Medulla oblongata (tissue), 1 donor: ENCODE measurements around the gene RALGAPA2.
"Not testable (repeated sequence)": the region's sequence is repeated elsewhere in the genome, so short reads cannot be mapped to it uniquely, and the experiment has no call there.

ENCODE experiments used
- DNase-seq: peaks from one replicate; pipeline ENCODE4 v3.0.0-alpha.2; 2015; ENCODE audit errors: extremely low spot score

The RALGAPA2 gene

DNA sequence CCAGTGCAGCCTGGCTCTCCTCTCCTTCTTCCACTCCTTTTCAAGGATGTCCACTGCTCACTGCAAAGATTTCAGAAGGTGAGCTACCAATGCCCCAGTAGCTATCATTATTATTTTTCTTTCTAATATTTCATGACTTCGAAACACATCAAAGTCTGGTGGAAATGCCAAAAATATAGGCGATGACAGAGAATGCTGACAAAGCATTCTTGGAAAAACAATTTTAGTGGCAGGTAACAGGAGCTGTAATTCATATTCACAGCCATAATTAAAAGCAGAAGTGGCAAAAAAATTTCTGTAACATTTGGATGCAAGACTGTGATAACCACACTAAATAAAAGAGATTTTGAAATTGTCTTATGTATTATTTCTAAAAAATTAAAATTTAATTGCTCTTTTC, 133.6 kb downstream of the RALGAPA2 start:
- no peak for DNase-seq

DNA sequence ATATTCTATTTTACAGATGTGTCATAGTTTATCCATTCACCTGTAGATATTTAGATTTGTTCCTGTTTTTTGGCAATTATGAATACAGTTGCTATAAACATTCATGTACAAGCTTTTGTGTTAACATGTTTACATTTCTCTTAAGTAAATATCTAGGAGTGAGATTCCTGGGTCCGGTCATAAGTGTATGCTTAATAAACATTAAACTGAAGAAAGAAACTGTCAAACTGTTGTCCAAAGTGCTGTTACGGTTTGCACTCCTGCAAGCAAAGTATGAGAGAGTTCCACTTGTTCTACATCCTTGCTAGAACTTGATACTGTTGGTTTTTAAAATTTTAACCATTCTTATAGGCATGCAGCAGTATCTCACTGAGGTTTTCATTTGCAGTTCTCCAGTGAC, 138.6 kb downstream of the RALGAPA2 start:
- DNase-seq, result no peak

GRCh38 chr20:20571068-20571780, 141.2 kb downstream of the RALGAPA2 start:
- DNase-seq, result no peak

GRCh38 chr20:20568604-20569205, 143.7 kb downstream of the RALGAPA2 start:
- peak; percentile 74 for DNase-seq

GRCh38 chr20:20567712-20568111, 144.7 kb downstream of the RALGAPA2 start:
- DNase-seq, result no peak

DNA sequence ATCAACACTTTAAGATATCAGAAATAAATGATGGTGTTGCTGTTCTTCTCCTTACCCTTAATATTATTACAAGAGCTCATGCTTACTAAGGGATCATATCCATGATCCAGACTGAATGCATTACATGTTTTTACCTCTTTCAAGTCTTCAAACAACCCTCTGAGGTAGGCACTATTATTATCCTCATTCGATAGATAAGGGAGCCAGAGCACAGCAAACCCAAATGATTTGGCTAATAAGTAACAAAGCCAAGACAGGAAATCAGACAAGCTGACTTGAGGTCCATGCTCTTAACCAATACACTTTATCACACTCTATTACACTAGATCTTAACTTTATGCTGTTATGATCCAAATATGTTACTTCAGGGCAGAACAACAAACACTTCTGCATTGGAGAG, 145.9 kb downstream of the RALGAPA2 start:
- no peak for DNase-seq

DNA sequence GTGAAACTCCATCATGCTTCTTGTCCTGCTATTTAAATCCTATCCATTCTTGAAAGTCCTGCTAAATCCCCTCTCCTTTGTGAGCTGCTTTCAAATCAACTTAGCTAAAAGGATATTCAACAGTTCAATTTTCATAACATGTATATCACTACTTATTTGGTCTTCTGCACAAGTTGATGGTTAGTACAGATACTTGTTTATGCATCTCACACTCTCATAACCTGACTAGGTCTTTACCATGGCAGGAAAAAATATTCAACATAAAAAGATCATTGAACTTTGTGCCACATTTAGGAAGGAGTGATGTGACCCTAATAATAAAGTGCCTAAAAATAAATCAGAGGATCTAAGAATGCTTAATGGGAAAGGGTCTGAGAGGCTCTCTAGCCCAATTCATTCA, 148.2 kb downstream of the RALGAPA2 start:
- DNase-seq, result no peak

- no peak for DNase-seq
Observed at GRCh38 chr20:20562507-20562906, 149.9 kb downstream of the RALGAPA2 start.

- no peak for DNase-seq
Observed at GRCh38 chr20:20561841-20562240, 150.6 kb downstream of the RALGAPA2 start.

GRCh38 chr20:20561172-20561571, 151.3 kb downstream of the RALGAPA2 start:
- DNase-seq, result no peak

DNA sequence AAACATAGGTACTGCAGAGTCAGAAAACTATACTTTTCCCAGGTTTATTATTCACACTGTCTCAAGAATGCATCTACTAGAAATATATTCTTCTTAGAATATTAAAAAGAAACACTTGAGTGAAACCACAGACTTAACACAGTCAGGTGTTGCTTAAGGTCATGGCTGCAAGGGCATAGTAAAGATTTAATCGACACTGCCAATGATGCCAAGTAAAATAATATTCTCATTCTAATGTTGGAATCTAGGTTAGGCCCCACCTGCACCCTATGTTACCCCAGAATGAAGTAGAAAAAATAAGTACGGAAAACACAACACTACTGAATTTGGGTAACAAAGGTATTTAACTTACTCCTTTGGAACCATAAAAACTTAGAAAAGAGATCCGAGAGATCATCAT, 155.0 kb downstream of the RALGAPA2 start:
- DNase-seq, result no peak

- no peak for DNase-seq
Observed at GRCh38 chr20:20555838-20556237, 156.6 kb downstream of the RALGAPA2 start.

DNA sequence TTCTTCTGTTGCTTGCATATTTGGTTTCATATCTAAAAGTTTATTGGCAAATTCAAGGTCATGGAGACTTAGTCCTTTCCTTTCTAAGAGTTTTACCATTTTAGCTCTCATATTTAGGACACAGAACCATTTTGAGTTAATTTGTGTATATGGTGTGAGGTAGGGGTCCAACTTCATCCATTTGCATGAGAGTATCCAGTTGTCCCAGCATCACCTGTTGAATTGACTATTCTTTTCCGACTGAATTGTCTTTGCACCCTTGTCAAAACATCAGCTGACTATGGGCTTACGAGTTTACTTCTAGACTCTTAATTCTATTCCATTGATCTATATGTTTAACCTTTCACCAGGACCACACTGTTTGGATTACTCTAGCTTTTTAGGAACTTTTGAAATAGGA, 157.5 kb downstream of the RALGAPA2 start:
- no peak for DNase-seq

DNA sequence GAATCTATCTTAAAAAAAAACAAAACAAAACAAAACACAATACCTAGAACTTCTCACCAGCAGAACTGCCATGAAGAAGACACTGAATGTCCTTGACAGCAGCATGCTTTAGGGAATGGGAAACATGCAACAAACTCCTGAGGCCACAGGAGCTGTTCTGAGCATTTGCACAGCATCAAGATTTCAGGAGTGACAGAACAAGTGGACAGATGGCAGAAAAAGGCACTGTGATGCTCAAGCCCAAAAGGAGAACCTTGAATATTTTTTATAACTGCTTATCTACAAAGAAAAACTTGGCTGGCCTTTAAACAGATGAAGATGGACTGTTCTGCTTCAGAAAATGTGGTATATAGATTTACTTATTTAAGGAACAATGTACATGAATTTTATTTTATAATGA, 158.9 kb downstream of the RALGAPA2 start:
- no peak for DNase-seq

GRCh38 chr20:20552076-20552475, 160.4 kb downstream of the RALGAPA2 start:
- no peak for DNase-seq

DNA sequence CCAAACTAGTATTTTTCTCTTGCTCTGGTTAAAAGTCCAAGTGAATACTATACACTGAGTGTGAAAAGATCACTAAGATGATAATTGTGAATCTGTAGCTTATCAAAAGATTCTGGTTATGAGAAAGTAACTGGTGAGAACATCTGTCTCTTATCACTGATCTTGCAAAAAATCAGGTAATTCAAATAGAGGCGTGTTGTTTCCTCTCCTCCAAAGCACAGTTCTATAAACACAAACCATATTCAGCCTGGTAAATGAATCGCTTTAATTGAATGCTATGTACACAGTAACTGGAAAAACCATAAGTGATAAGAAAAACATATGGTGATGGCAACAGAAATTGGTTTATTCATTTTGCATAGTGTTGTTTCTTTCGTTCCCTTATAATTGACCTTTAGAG, 161.0 kb downstream of the RALGAPA2 start:
- DNase-seq, result no peak

DNA sequence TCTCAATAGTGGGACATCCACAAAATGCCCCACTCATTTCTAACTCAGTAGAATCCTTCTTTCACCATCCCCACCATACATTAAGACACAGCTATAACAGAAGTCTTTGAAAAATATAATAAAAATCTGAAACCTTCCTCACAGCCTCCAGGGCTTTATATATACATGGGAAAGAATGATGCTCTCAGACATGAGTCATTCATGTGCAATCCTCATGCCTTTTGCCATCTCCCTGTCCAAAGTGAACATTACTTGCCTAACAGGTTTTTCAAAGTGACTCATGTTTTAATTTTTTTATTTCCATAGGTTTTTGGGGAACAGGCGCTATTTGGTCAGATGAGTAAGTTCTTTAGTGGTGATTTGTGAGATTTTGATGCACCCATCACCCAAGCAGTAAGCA, 162.7 kb downstream of the RALGAPA2 start:
- DNase-seq, result no peak

- no peak for DNase-seq
Observed at GRCh38 chr20:20549267-20549612, 163.2 kb downstream of the RALGAPA2 start.

DNA sequence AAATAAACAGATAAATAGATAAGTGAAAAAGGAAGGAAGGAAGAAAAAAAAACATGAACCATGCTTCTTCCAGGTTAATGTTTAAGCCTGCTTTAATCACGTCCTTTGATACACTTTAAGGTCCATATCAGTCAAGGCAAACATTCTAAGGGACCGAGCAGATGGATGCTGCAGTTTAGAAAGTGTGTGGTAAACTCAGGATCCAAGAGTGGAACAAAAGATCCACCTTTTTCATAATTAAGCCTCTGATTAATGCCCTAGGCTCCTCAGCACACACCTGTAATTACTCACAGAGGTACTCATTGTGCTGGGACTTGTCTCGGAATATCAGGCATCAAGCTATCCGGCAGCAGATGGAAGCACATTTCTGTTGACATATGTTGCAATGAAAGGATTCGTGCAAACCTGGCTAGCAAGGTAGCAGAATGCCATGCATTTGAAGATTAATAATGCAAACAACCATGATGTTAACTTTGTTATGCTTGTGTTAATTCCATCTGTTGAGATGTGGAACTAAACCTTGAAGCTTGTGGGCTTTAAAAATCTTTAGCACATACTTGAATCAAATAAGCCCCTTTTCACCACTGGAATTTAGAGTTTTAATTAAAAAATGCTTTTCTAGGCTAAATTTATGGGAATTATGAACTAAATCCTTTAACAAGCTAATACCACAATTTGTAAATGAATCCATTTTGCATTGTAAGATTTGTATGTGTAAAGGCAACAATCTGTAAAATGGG, 163.7 kb downstream of the RALGAPA2 start:
- no peak for DNase-seq

- DNase-seq, result no peak
Observed at GRCh38 chr20:20547876-20548266, 164.6 kb downstream of the RALGAPA2 start.

DNA sequence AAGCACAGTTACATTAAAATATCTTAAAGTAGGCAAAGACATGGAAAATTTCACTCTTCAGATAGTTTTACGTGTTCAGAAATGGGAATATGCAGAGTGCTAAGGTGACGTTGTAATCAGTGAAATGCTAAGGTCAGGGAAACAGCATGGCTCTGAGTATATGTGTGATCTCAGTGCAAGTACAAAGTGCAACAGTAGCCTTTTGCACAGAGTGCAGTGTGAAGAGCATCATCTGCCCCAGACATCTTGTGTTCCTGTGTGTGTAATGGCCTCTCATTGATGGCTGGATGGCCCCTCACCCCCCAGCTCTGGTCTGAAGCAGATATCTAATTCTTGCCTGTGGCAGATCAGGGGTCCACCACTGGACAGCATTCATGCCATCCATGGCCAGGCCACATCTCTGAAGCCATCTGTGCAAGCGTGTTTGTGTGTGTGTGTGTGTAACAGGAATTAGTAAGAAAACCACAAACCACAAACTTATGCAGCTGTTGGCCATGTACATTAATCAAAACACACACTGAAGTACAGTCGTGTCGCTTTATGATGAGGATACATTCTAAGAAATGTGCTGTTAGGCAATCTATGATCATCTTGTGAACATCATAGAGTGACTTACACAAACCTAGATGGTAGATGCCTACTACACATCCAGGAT, 165.1 kb downstream of the RALGAPA2 start:
- no peak for DNase-seq

GRCh38 chr20:20546402-20546801, 166.0 kb downstream of the RALGAPA2 start:
- DNase-seq, result no peak

DNA sequence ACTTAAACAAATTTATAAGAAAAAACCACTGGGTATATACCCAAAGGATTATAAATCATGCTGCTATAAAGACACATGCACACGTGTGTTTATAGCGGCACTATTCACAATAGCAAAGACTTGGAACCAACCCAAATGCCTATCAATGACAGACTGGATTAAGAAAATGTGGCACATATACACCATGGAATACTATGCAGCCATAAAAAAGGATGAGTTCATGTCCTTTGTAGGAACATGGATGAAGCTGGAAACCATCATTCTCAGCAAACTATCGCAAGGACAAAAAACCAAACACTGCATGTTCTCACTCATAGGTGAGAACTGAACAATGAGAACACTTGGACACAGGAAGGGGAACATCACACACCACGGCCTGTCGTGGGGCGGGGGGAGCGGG, 169.1 kb downstream of the RALGAPA2 start:
- not testable (repeated sequence) for DNase-seq
